GM18505 (cell line): ENCODE measurements around the gene ROCK1.
A peak's percentile ranks its signal among the peaks of the same experiment; 100 is the strongest.
"Not testable (repeated sequence)": the region's sequence is repeated elsewhere in the genome, so short reads cannot be mapped to it uniquely, and the experiment has no call there.

Experiments
- ATAC-seq: cut with Tn5 transposase; IDR thresholded peaks from one replicate; pipeline ENCODE4 v1.9.1; 2021; ENCODE audit not compliant: unreplicated experiment
- POLR2A ChIP-seq: IDR thresholded peaks from 4 replicates; pipeline ENCODE4 v1.6.1; 2011; ENCODE audit warnings: borderline replicate concordance; ENCODE audit not compliant: insufficient read depth, insufficient read length; ENCODE audit errors: extremely low read depth

The ROCK1 gene

DNA sequence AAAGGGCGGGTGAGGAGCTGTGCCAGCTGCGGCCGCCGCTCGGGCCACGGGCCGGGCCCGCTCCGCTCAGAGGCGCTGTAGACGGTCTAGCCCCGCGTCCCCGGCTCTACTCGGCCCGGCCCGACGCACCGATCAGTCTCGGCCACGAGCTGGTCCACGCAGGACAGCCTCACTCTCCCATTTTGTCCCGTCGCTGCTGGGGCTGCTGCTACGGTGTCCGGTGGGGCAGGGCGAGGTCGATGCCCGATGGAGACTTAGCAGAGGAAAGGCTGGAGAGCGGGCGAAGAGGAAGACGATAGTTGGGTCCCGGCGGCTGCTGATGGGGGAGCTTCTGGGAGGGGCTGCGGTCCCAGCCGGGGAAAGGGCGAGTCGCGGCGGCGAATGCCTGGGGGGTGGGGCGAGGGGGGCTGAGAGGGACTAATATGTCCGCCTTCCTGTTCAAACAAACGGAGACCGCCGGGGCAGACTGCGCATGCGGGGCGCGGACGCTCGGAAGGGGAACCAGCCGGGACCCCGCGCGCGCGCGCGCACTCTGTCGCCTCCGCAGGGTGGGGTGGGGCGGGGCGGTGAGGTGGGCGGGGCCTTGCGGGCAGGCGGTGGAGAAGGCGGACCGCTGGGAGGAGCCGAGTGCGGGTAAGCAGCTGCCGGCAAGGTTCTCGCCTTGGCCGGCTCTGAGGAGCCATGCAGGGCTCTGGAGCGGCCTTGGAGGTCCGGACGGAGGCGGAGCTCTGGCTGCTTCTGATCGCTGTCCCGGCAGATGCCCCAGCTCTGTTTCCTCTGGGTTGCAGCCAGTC, at the start of gene ROCK1:
Gene ROCK1, minus strand, starts transcription at position 468 of the 794 bp plus-strand sequence. CDS start 903 bp downstream, outside the sequence.
- TF ChIP-seq POLR2A: peak; percentile 90
- ATAC-seq: peak; percentile 92

DNA sequence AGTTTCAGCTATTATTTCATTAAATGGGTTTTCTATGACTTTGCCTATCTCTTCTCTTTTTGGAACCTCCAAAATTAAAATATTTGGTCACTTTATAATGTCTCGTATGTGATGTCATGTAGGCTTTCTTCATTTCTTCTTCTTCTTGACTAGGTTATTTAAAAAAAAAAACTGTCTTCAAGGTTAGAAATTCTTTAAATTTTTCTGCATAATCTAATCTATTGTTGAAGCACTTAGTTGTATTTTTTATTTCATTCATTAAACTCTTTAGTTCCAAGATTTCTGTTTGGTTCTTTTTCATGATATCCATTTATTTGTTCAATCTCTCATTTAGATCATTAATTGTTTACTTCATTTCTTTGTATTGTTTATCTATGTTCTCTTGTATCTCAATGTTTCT, 43.8 kb upstream of the ROCK1 start:
- no peak for ATAC-seq
- no peak for TF ChIP-seq POLR2A

DNA sequence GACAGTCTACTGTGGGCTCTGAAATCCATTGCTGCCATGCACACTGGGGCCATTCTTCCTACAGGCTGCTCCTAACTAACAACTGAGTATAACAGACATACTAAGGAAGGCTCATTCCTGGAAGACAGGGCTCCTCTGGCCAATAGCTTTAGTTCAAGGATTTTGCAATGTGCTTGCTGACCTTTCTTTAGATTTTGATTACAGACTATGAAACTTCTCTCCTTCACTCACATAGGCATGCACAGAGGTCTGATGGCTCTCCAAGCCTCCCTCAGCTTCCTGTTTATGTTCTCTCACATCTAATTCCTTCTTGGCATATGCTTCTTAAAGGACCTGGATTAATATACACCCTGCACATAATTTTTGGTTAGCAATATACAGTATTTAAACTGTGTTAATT, 34.4 kb upstream of the ROCK1 start:
- TF ChIP-seq POLR2A: no peak

DNA sequence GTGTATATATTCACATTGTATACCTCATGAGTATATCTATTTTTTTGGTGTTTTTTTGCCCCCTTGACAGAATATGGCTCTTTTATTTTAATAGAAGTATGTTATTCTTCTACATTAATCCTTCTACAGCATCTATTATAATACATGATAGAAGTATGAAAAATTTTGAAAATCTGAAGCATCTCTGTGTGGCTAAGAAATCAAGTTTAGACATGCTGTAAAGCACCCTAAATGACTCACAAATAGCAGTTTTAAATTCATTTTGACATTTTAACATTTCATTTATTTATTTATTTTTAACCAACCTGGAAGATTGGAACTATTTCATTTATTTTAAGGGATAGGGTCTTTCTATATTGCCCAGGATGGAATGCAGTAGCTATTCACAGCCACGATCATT, 33.8 kb upstream of the ROCK1 start:
- no peak for ATAC-seq
- TF ChIP-seq POLR2A: no peak

More for the DNA sequence above, 34.4 kb upstream of the ROCK1 start:
- ATAC-seq: no peak

DNA sequence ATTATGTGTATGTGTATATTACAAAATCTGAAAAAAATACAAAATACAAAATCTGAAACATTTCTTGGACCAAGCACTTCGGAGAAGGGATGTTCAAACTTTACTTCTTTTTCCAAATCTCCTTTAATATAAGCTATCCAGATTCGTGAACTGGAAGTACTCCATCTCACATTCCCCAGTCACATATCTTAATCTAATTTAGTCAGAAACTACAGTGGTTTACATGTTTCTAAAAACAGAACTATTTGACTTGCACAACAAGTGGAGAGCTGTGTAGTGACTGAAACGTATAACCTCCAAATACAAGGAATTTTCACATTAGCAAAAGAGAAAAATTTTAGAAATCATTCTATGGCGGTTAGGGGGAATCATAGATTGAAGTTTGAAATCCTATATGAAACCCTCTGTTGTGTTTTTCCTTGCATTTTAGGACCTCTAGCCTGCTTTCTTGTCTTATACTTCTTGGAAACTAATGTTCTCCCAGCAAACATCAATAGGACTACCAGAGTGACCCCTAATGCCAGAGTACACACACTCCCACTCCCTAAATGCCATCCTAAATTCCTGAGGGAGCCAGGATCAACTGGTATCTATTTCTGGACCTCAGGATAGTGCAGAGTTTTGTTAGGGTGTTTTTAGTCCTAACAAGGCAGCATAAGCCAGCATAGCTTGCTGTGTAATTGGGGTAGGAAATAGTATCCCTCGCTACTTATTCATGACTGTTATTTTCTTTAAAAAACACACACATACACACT, 30.2 kb upstream of the ROCK1 start:
- no peak for TF ChIP-seq POLR2A
- no peak for ATAC-seq

DNA sequence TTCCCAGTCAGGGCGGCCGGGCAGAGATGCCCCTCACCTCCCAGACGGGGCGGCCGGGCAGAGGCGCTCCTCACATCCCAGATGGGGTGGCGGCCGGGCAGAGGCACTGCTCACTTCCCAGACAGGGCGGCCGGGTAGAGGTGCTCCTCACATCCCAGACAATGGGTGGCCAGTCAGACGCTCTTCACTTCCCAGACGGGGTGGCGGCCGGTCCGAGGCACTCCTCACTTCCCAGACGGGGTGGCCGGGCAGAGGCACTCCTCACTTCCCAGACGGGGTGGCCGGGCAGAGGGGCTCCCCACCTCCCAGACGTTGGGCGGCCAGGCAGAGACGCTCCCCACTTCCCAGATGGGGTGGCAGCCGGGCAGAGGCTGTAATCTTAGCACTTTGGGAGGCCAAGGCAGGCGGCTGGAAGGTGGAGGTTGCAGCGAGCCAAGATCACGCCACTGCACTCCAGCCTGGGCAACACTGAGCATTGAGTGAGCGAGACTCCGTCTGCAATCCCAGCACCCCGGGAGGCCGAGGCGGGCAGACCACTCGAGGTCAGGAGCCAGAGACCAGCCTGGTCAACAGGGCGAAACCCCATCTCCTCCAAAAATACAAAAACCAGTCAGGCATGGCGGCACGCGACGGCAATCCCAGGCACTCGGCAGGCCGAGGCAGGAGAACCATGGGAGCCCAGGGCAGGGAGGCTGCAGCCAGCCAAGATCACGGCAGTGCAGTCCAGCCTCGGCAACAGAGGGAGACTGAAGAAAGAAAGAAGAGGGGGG, 26.3 kb upstream of the ROCK1 start:
- not testable (repeated sequence) for ATAC-seq

DNA sequence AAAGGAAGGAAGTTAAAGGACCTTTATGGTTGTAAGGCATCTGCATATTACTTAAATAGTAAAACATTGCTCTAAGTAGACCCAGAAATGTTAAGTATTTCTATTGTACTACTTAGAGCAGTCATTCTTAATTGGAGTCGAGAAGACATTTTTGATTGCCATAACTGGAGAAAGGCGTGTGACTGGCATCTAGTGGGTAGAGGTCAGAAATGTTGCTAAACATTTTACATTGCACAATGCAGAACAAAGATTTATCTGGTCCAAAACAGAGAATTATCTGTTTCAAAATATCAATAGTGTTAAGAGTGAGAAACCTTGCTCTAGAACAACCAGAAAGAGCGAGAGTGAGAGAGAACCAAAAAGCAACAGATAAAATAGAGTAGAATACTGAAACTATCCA, 23.3 kb upstream of the ROCK1 start:
- no peak for ATAC-seq
- TF ChIP-seq POLR2A: no peak

DNA sequence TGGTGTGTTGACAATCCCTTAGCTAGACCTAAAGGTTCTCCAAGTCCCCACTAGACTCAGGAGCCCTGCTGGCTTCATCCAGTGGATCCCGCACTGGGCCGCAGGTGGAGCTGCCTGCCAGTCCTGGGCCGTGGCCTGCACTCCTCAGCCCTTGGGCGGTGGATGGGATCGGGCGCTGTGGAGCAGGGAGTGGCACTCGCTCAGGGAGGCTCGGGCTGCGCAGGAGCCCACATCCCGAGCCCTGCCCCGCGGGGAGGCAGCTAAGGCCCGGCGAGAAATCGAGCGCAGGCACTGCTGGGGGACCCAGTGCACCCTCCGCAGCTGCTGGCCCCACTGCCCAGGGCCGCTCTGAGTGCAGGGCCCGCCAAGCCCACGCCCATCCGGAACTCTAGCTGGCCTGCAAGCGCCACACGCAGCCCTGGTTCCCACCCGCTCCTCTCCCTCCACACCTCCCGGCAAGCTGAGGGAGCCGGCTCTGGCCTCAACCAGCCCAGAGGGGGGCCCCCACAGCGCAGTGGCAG, 20.8 kb upstream of the ROCK1 start:
- ATAC-seq: no peak
- TF ChIP-seq POLR2A: no peak

DNA sequence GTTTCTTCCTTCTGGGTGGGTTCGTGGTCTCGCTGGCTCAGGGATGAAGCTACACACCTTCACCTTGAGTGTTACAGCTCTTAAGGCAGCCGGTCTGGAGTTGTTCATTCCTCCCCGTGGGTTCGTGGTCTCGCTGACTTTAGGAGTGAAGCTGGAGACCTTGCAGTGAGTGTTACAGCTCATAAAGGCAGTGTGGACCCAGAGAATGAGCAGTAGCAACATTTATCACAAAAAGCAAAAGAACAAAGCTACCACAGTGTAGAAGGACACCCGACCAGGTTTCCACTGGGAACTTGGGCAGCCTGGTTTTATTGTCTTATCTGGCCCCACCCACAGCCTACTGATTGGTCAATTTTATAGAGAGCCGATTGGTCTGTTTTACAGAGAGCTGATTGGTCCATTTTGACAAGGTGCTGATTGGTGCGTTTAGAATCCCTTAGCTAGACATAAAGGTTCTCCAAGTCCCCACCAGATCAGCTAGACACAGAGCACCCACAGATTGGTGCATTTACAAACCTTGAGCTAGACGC, 20.1 kb upstream of the ROCK1 start:
- no peak for ATAC-seq
- no peak for TF ChIP-seq POLR2A

DNA sequence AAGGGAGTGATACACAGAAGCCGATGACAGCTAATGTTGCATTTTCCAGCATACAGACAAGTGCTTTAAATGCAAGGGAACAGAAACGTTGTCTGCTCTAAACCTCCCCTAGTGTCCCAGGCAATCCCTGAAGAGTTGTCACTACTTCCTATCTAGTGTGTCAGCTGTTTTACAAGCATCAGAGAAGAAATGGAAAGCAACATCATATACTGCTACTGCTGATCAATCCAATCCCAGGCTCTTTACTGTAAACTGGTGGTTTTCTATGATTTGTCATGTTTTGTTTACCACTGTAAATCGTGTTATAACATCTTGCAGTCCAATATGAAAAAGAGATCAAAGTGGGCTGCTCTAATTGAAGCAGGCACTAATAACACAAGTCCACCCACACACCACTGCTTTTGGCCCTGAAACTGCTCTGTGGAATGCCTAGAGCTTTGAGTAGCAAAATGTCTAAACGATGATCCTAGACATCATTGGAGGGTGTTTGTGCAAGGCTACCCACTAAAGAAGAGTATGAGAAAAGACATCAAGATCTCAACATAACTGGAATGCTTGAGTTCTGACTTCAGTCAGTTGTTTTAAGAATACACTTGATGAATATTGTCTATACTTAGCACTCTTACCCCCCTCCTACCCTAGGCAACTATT, 18.1 kb upstream of the ROCK1 start:
- ATAC-seq: no peak
- TF ChIP-seq POLR2A: no peak

DNA sequence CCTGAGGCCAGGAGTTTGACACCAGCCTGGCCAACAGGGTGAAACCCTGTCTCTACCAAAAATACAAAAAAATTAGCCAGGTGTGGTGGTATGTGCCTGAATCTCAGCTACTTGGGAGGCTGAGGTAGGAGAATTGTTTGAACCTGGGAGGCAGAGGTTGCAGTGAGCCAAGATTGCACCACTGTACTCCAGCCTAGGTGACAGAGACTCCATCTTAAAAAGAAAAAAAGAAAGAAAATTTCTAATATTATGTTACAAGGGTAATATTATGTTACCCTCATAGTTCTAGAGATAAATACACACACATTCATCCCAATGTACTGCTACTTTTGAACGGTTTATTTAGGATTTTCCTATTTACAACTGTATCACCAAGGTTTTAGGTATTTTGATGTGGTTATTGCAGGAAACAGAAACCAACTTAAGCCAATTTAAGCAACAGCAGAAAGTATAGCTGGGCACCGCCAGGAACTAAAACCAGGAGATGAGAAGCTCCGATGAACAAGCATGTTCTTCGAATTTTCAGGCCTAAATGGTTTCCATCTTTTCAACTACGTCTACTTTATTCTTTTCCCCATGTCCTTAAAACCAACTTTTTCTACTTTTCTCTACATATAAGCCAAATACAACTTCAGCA, 11.8 kb upstream of the ROCK1 start:
- TF ChIP-seq POLR2A: no peak
- no peak for ATAC-seq

DNA sequence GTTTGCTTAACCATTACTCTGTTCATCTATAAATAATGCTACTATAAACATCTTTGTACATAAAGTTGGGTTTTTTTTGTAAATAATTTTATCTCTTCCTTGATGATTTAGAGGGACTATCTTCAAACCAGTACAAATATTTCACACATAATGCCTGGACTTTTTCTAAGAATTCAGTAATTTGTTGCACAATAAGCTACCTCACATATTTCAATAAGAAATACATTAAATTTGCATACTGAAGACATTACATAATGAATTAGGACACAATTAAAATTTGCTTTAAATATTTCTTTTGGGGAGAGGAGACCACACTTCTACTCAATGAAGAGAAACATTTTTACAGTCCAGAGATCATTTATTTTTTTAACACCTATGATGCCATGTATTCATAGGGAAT, 7.2 kb upstream of the ROCK1 start:
- no peak for TF ChIP-seq POLR2A
- ATAC-seq: no peak

DNA sequence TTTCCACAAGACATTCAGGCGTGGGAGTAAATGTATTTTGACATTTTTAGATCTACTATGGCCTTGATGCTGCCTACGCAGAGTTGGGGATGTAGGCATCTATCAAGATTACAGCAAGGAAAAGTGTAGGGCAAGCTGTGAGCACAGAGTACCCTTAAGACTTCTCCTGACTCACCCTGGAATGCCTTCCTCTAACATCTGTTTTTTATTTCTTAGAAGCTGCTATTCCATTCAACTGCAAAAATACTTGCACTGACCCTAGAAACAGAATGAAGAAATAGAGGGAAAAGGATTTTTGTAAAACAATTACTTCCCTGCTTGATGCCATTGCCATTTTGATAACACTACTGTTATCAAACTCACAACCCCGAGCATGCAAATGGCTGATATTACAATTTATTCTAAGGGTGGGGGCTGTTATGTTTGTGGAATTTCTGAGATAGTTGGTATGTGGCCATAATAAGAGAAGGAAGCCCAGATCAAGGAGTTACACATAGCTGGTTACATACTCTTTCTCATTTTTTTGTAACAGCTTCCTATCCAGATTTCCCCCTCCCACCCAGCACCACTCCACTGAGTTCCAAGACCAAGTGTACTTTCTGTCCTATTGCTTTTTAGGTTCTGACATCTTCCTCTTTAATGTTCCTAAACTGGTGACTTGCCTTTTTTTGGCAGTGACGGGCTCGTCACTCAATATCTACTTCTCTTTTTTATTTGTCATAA, 6.0 kb upstream of the ROCK1 start:
- no peak for TF ChIP-seq POLR2A
- ATAC-seq: no peak
